Ureter (tissue), 1 donor: ENCODE measurements around the gene SPATA24. TPM values are rescaled to one million over a fixed set of nuclear protein-coding genes. Genes with fewer than 3 reads are reported as not detected.

ENCODE experiments used
- total RNA-seq: library from RNA; stranded (reverse); gene quantifications from one replicate; pipeline ENCODE4 v1.2.4, GENCODE V29; 2023
- donor health status: DM: yes; HTN: yes; CAD: no.

Gene SPATA24
- total RNA-seq, 1 donor from 2014 or later: 7.8 TPM

Other genes starting within 250 kb of the SPATA24 start
- 83.0 TPM for gene SIL1, start 205.7 kb downstream of the SPATA24 start, total RNA-seq
- gene MATR3, start 110.3 kb downstream of the SPATA24 start, total RNA-seq: 259 TPM
- 75.6 TPM for gene PAIP2, start 62.2 kb downstream of the SPATA24 start, total RNA-seq
- 0.65 TPM for gene SLC23A1, start 20.8 kb downstream of the SPATA24 start, total RNA-seq
- 12.9 TPM for gene MZB1, start 14.2 kb downstream of the SPATA24 start, total RNA-seq
- 2.4 TPM for gene PROB1, start 9.0 kb downstream of the SPATA24 start, total RNA-seq
- gene DNAJC18, start 35.4 kb upstream of the SPATA24 start, total RNA-seq: 10.3 TPM
- gene ECSCR, start 58.7 kb upstream of the SPATA24 start, total RNA-seq: 31.1 TPM
- not detected for gene SMIM33, start 66.9 kb upstream of the SPATA24 start, total RNA-seq
- gene STING1, start 78.7 kb upstream of the SPATA24 start, total RNA-seq: 71.5 TPM
- gene UBE2D2, start 157.2 kb upstream of the SPATA24 start, total RNA-seq: 180 TPM
- gene CXXC5, start 244.3 kb upstream of the SPATA24 start, total RNA-seq: 28.7 TPM